Stimulated activated naive CD8-positive, alpha-beta T cell treated with anti-CD3 and anti-CD28 coated beads, Interleukin-15, Interleukin-2, amounts not matched to agents 100 ng/mL and 50 ng/mL, for 24 hours (primary cell): Measurements from ENCODE around the gene CDK15.
A peak's percentile ranks its signal among the peaks of the same experiment; 100 is the strongest.
"Not testable (repeated sequence)": the region's sequence is repeated elsewhere in the genome, so short reads cannot be mapped to it uniquely, and the experiment has no call there.

Source experiments
- H3K27ac Mint-ChIP-seq: one replicate; pipeline ENCODE4 v1.8.0; 2021; ENCODE audit warnings: mild to moderate bottlenecking, mixed read lengths
- H3K27me3 Mint-ChIP-seq: one replicate; pipeline ENCODE4 v1.8.0; 2021; ENCODE audit warnings: mixed read lengths
- H3K36me3 Mint-ChIP-seq: one replicate; pipeline ENCODE4 v1.8.0; 2021; ENCODE audit warnings: low read depth, mixed read lengths
- H3K4me1 Mint-ChIP-seq: one replicate; pipeline ENCODE4 v1.8.0; 2021; ENCODE audit warnings: low read depth, mixed read lengths
- H3K4me3 Mint-ChIP-seq: one replicate; pipeline ENCODE4 v1.8.0; 2021; ENCODE audit warnings: mild to moderate bottlenecking, mixed read lengths
- H3K9me3 Mint-ChIP-seq: one replicate; pipeline ENCODE4 v1.8.0; 2021; ENCODE audit warnings: mixed read lengths

Gene CDK15

GRCh38 chr2:201831469-201831868 lies 25.1 kb downstream of the CDK15 start:
- Mint-ChIP-seq H3K4me3 (no peak overlapping the region), H3K9me3 (no peaks in the 10 kb centered on the region), H3K27me3 (no peaks in the 10 kb centered on the region), H3K36me3 (no peaks in the 10 kb centered on the region), H3K27ac (no peak overlapping the region), H3K4me1 (no peaks in the 10 kb centered on the region)

GRCh38 chr2:201833781-201834180 lies 27.4 kb downstream of the CDK15 start:
- H3K27me3 Mint-ChIP-seq, result no peaks in the 10 kb centered on the region
- no peaks in the 10 kb centered on the region for H3K36me3 Mint-ChIP-seq
- H3K4me1 Mint-ChIP-seq, result no peaks in the 10 kb centered on the region
- H3K27ac Mint-ChIP-seq, result no peak overlapping the region
- no peaks in the 10 kb centered on the region for H3K9me3 Mint-ChIP-seq
- H3K4me3 Mint-ChIP-seq, result no peak overlapping the region

GRCh38 chr2:201835066-201835465 lies 28.7 kb downstream of the CDK15 start:
- Mint-ChIP-seq H3K36me3 (no peaks in the 10 kb centered on the region), H3K27ac (no peak overlapping the region), H3K27me3 (no peaks in the 10 kb centered on the region), H3K9me3 (no peaks in the 10 kb centered on the region), H3K4me3 (no peak overlapping the region), H3K4me1 (no peaks in the 10 kb centered on the region)

GRCh38 chr2:201837391-201837790 lies 31.1 kb downstream of the CDK15 start:
- Mint-ChIP-seq H3K4me3 (no peak overlapping the region), H3K4me1 (no peaks in the 10 kb centered on the region), H3K27ac (no peak overlapping the region), H3K9me3 (peaks cover 8% of the 10 kb centered on the region), H3K36me3 (peaks cover 4% of the 10 kb centered on the region), H3K27me3 (peaks cover 4% of the 10 kb centered on the region)

GRCh38 chr2:201837824-201838431 lies 31.6 kb downstream of the CDK15 start:
- H3K4me1 Mint-ChIP-seq, result no peaks in the 10 kb centered on the region
- peaks cover 4% of the 10 kb centered on the region for H3K36me3 Mint-ChIP-seq
- H3K4me3 Mint-ChIP-seq, result no peak overlapping the region
- peaks cover 4% of the 10 kb centered on the region for H3K27me3 Mint-ChIP-seq
- peaks cover 8% of the 10 kb centered on the region for H3K9me3 Mint-ChIP-seq
- H3K27ac Mint-ChIP-seq, result no peak overlapping the region

- peaks cover 4% of the 10 kb centered on the region for H3K36me3 Mint-ChIP-seq
- H3K4me1 Mint-ChIP-seq, result no peaks in the 10 kb centered on the region
- H3K27me3 Mint-ChIP-seq, result peaks cover 7% of the 10 kb centered on the region
- H3K27ac Mint-ChIP-seq, result no peak overlapping the region
- peaks cover 8% of the 10 kb centered on the region for H3K9me3 Mint-ChIP-seq
- no peak overlapping the region for H3K4me3 Mint-ChIP-seq
Measured at GRCh38 chr2:201839727-201840126, 33.4 kb downstream of the CDK15 start.

- Mint-ChIP-seq H3K4me3 (no peak overlapping the region), H3K27ac (no peak overlapping the region), H3K4me1 (no peaks in the 10 kb centered on the region), H3K9me3 (peaks cover 8% of the 10 kb centered on the region), H3K27me3 (peaks cover 7% of the 10 kb centered on the region), H3K36me3 (peaks cover 4% of the 10 kb centered on the region)
Measured at GRCh38 chr2:201840726-201841125, 34.4 kb downstream of the CDK15 start.

GRCh38 chr2:201842131-201842860 lies 36.0 kb downstream of the CDK15 start:
- H3K27me3 Mint-ChIP-seq, result peaks cover 7% of the 10 kb centered on the region
- H3K27ac Mint-ChIP-seq, result no peak overlapping the region
- H3K9me3 Mint-ChIP-seq, result peaks cover 8% of the 10 kb centered on the region
- peaks cover 4% of the 10 kb centered on the region for H3K36me3 Mint-ChIP-seq
- H3K4me1 Mint-ChIP-seq, result no peaks in the 10 kb centered on the region
- no peak overlapping the region for H3K4me3 Mint-ChIP-seq

- H3K4me1 Mint-ChIP-seq, H3K9me3 Mint-ChIP-seq, H3K27ac Mint-ChIP-seq: not testable (repeated sequence)
Measured at GRCh38 chr2:201844922-201845321, 38.6 kb downstream of the CDK15 start.

GRCh38 chr2:201847481-201847880 lies 41.1 kb downstream of the CDK15 start:
- Mint-ChIP-seq H3K27ac (no peak overlapping the region), H3K9me3 (no peaks in the 10 kb centered on the region), H3K4me3 (no peak overlapping the region), H3K4me1 (no peaks in the 10 kb centered on the region), H3K27me3 (peaks cover 9% of the 10 kb centered on the region), H3K36me3 (no peaks in the 10 kb centered on the region)

More at GRCh38 chr2:201844922-201845321, 38.6 kb downstream of the CDK15 start:
- H3K4me3 Mint-ChIP-seq, H3K36me3 Mint-ChIP-seq: not testable (repeated sequence)
- H3K27me3 Mint-ChIP-seq, result peaks cover 12% of the 10 kb centered on the region

GRCh38 chr2:201852462-201852861 lies 46.1 kb downstream of the CDK15 start:
- Mint-ChIP-seq H3K4me3 (no peak overlapping the region), H3K27ac (no peak overlapping the region), H3K4me1 (no peaks in the 10 kb centered on the region), H3K9me3 (no peaks in the 10 kb centered on the region), H3K27me3 (peaks cover 8% of the 10 kb centered on the region), H3K36me3 (no peaks in the 10 kb centered on the region)

- H3K36me3 Mint-ChIP-seq, result no peaks in the 10 kb centered on the region
- no peak overlapping the region for H3K4me3 Mint-ChIP-seq
- no peaks in the 10 kb centered on the region for H3K9me3 Mint-ChIP-seq
- no peaks in the 10 kb centered on the region for H3K4me1 Mint-ChIP-seq
- no peak overlapping the region for H3K27ac Mint-ChIP-seq
- peaks cover 9% of the 10 kb centered on the region for H3K27me3 Mint-ChIP-seq
Measured at GRCh38 chr2:201852878-201853415, 46.6 kb downstream of the CDK15 start.

GRCh38 chr2:201854221-201854801 lies 48.0 kb downstream of the CDK15 start:
- Mint-ChIP-seq H3K36me3 (no peaks in the 10 kb centered on the region), H3K27ac (peak overlapping the region; percentile 24), H3K4me3 (no peak overlapping the region), H3K4me1 (peaks cover 11% of the 10 kb centered on the region), H3K9me3 (no peaks in the 10 kb centered on the region), H3K27me3 (peaks cover 15% of the 10 kb centered on the region)

- Mint-ChIP-seq H3K9me3 (no peaks in the 10 kb centered on the region), H3K4me1 (peaks cover 12% of the 10 kb centered on the region), H3K27ac (peak overlapping the region; percentile 24), H3K27me3 (peaks cover 16% of the 10 kb centered on the region), H3K36me3 (no peaks in the 10 kb centered on the region), H3K4me3 (no peak overlapping the region)
Measured at GRCh38 chr2:201854841-201855240, 48.5 kb downstream of the CDK15 start.

- H3K27me3 Mint-ChIP-seq, result peaks cover 16% of the 10 kb centered on the region
- H3K4me3 Mint-ChIP-seq, result no peak overlapping the region
- H3K9me3 Mint-ChIP-seq, result no peaks in the 10 kb centered on the region
- no peaks in the 10 kb centered on the region for H3K36me3 Mint-ChIP-seq
- no peak overlapping the region for H3K27ac Mint-ChIP-seq
- peaks cover 12% of the 10 kb centered on the region for H3K4me1 Mint-ChIP-seq
Measured at GRCh38 chr2:201855356-201855755, 49.0 kb downstream of the CDK15 start.
